ENCODE results near the gene FAM90A26.
"Not testable (repeated sequence)": the region's sequence is repeated elsewhere in the genome, so short reads cannot be mapped to it uniquely, and the experiment has no call there.

Gene FAM90A26

GRCh38 chr4:9165990-9166389, 4.2 kb upstream of the FAM90A26 start:
- not testable (repeated sequence) for DNase-seq

GRCh38 chr4:9210357-9210756, 40.1 kb downstream of the FAM90A26 start, which contains the start of gene USP17L10:
USP17L10 (plus strand) TSS chr4:9210657; CDS start chr4:9210657, 0 bp downstream.
- DNase-seq, result not testable (repeated sequence)

GRCh38 chr4:9214701-9215100, 44.5 kb downstream of the FAM90A26 start:
- not testable (repeated sequence) for DNase-seq

GRCh38 chr4:9215105-9215504, 44.9 kb downstream of the FAM90A26 start, which contains the start of gene USP17L11:
USP17L11 (plus strand) TSS chr4:9215405; CDS start chr4:9215405, 0 bp downstream.
- DNase-seq, result not testable (repeated sequence)

- DNase-seq, result not testable (repeated sequence)
These were observed 49.6 kb downstream of the FAM90A26 start, which contains the start of gene USP17L12 for GRCh38 chr4:9219852-9220251. USP17L12 (plus strand) TSS chr4:9220152; CDS start chr4:9220152, 0 bp downstream.

- not testable (repeated sequence) for DNase-seq
These were observed 54.4 kb downstream of the FAM90A26 start, which contains the start of gene USP17L13 for GRCh38 chr4:9224596-9224995. USP17L13 (plus strand) TSS chr4:9224896; CDS start chr4:9224896, 0 bp downstream.
